Neuronal stem cell (in vitro differentiated cells): ENCODE measurements around the gene SHCBP1.

Source experiments
- DNase-seq: peaks from one replicate; pipeline ENCODE4 v3.0.0-alpha.2; 2013; ENCODE audit warnings: low spot score
- H2AFZ ChIP-seq: one replicate; pipeline ENCODE4 v1.6.1; 2013; ENCODE audit warnings: mild to moderate bottlenecking, low read length, inconsistent platforms
- H2AK5ac ChIP-seq: 2 replicates; pipeline ENCODE4 v1.6.1; 2013; ENCODE audit warnings: low read depth, mild to moderate bottlenecking, inconsistent platforms, low read length, moderate library complexity, mixed read lengths
- H2BK120ac ChIP-seq: 2 replicates; pipeline ENCODE4 v1.6.1; 2013; ENCODE audit warnings: low read depth, mild to moderate bottlenecking, inconsistent platforms, low read length, moderate library complexity, mixed read lengths
- H2BK12ac ChIP-seq: one replicate; pipeline ENCODE4 v1.6.1; 2013; ENCODE audit warnings: low read length, inconsistent platforms
- H2BK15ac ChIP-seq: 2 replicates; pipeline ENCODE4 v1.6.1; 2013; ENCODE audit warnings: mild to moderate bottlenecking, low read length, inconsistent platforms, mixed read lengths
- H2BK5ac ChIP-seq: one replicate; pipeline ENCODE4 v1.6.1; 2013; ENCODE audit warnings: inconsistent platforms, mild to moderate bottlenecking, low read length, moderate library complexity
- H3K14ac ChIP-seq: one replicate; pipeline ENCODE4 v1.6.1; 2013; ENCODE audit warnings: low read length, inconsistent platforms
- H3K18ac ChIP-seq: 2 replicates; pipeline ENCODE4 v1.6.1; 2013; ENCODE audit warnings: low read length, inconsistent platforms
- H3K23ac ChIP-seq: 2 replicates; pipeline ENCODE4 v1.6.1; 2013; ENCODE audit warnings: low read depth, mild to moderate bottlenecking, mixed read lengths, low read length, inconsistent platforms; ENCODE audit not compliant: poor library complexity
- H3K27ac ChIP-seq: replicated peaks from 3 replicates; pipeline ENCODE4 v1.5.1; 2013; ENCODE audit warnings: low read length, inconsistent platforms
- H3K27me3 ChIP-seq, 3 experiments: 2 replicates each; pipeline ENCODE4 v1.6.1; 2013; ENCODE audit warnings: low read length in 3 of 3, mild to moderate bottlenecking in 2 of 3, inconsistent platforms in 1 of 3, low read depth in 1 of 3, mixed read lengths in 1 of 3, moderate library complexity in 1 of 3; ENCODE audit not compliant: control insufficient read depth in 3 of 3, insufficient read depth in 3 of 3
- H3K36me3 ChIP-seq, 2 donors: replicated peaks in 1 of 2; 2 replicates each; pipeline ENCODE4 v1.6.1; 2013; ENCODE audit warnings: low read length in 2 of 2; ENCODE audit not compliant: control insufficient read depth in 2 of 2, insufficient read depth in 2 of 2
- H3K4ac ChIP-seq: 2 replicates; pipeline ENCODE4 v1.6.1; 2013; ENCODE audit warnings: inconsistent platforms, mild to moderate bottlenecking, low read length, moderate library complexity
- H3K4me1 ChIP-seq, 2 donors: 1 replicate in 1 of 2; 2 replicates in 1 of 2; pipeline ENCODE4 v1.6.1; 2013; ENCODE audit warnings: low read length in 2 of 2, low read depth in 1 of 2; ENCODE audit not compliant: control insufficient read depth in 2 of 2, insufficient read depth in 1 of 2
- H3K4me2 ChIP-seq: one replicate; pipeline ENCODE4 v1.6.1; 2013; ENCODE audit warnings: mild to moderate bottlenecking, low read length, inconsistent platforms; ENCODE audit not compliant: insufficient read depth, poor library complexity, severe bottlenecking
- H3K4me3 ChIP-seq, 2 donors: 2 replicates each; pipeline ENCODE4 v1.5.1; 2013; ENCODE audit warnings: low read length in 2 of 2, mild to moderate bottlenecking in 2 of 2, inconsistent platforms in 1 of 2, moderate library complexity in 1 of 2
- H3K79me1 ChIP-seq: one replicate; pipeline ENCODE4 v1.6.1; 2013; ENCODE audit warnings: low read depth, mild to moderate bottlenecking, inconsistent platforms, low read length, moderate library complexity
- H3K9ac ChIP-seq: one replicate; pipeline ENCODE4 v1.6.1; 2013; ENCODE audit warnings: mild to moderate bottlenecking, low read depth, low read length, inconsistent platforms; ENCODE audit not compliant: poor library complexity
- H3K9me3 ChIP-seq, 2 donors: replicated peaks in 1 of 2; 2 replicates each; pipeline versions ENCODE3 to v1.6.1; 2013; ENCODE audit warnings: low read length in 2 of 2, mild to moderate bottlenecking in 2 of 2, inconsistent platforms in 1 of 2, low read depth in 1 of 2, mixed read lengths in 1 of 2, moderate library complexity in 1 of 2; ENCODE audit not compliant: control insufficient read depth in 2 of 2, insufficient read depth in 1 of 2
- H4K8ac ChIP-seq: one replicate; pipeline ENCODE4 v1.6.1; 2013; ENCODE audit warnings: low read depth, mild to moderate bottlenecking, inconsistent platforms, low read length, moderate library complexity
- H4K91ac ChIP-seq: one replicate; pipeline ENCODE4 v1.6.1; 2013; ENCODE audit warnings: low read length, low read depth, mild to moderate bottlenecking, inconsistent platforms; ENCODE audit not compliant: poor library complexity
- WGBS, 2 donors: extraction: QIAGEN DNeasy Blood & Tissue Kit; methylation state at CpG; one replicate each; pipeline ENCODE4 v1.1.7; 2013; ENCODE audit warnings: missing lambda C conversion rate in 2 of 2, mixed read lengths in 1 of 2; ENCODE audit not compliant: insufficient read length in 2 of 2, insufficient replicate concordance in 1 of 2; ENCODE audit errors: extremely low coverage in 2 of 2; 5-methylcytosine and 5-hydroxymethylcytosine counted together

Gene SHCBP1

DNA sequence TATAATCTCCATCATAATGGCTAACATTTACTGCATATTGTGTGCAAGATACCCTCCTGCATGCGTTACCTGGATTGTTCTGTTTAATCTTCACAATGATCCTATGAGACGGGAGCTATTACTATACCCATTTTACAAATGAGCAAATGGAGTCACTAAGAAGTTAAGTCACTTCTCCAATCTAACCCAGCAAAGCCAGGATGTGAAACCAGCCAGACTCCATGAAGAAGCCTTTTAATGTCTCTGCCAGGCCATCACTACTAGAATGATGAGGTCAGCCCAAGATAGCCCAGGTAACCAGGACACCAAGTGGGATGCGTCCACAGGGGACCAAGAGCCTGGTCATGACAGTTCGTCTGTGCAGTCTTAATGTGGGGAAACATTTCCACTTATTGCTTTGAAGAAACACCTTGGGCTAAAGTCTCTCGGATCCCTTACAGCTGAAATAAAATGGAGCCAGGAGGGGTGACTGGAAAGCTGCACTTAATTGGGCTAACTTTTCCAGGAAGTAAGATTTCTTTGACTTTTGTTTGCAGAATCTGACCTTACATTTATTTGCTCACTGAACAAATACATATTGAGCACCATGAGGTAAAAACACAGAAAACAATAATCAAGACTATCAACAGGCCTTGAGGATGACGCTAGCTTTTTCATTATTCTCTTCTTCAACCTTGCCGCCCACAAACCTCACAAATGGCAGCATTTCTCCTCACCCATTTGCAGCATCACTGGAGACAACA is 926 bp upstream of the SHCBP1 start:
- H2AFZ ChIP-seq, result peak overlapping the region; percentile 45
- peaks cover 4 to 25% of the 10 kb centered on the region in 2 donors for H3K36me3 ChIP-seq
- no peak overlapping the region for H3K4me2 ChIP-seq
- no peak overlapping the region for H2BK5ac ChIP-seq
- H4K91ac ChIP-seq, result no peak overlapping the region
- no peak overlapping the region for H2BK120ac ChIP-seq
- no peak overlapping the region for H3K18ac ChIP-seq
- H3K23ac ChIP-seq, result no peak overlapping the region
- H3K4me1 ChIP-seq, result peaks cover 1 to 3% of the 10 kb centered on the region in 2 donors
- H3K79me1 ChIP-seq, result peaks cover 6% of the 10 kb centered on the region
- no peak overlapping the region for H2BK15ac ChIP-seq
- H4K8ac ChIP-seq, result no peak overlapping the region
- H3K27me3 ChIP-seq, result no peaks in the 10 kb centered on the region
- H3K9ac ChIP-seq, result no peak overlapping the region
- DNase-seq, result no peak
- WGBS, 2 donors, result no CpG with 5 or more reads among the region's 7 CpGs
- no peak overlapping the region for H2BK12ac ChIP-seq
- H3K27ac ChIP-seq, result no peak overlapping the region
- H2AK5ac ChIP-seq, result no peak overlapping the region
- H3K4me3 ChIP-seq, result no peak overlapping the region
- H3K9me3 ChIP-seq, result no peaks in the 10 kb centered on the region
- H3K4ac ChIP-seq, result no peak overlapping the region
- no peak overlapping the region for H3K14ac ChIP-seq

DNA sequence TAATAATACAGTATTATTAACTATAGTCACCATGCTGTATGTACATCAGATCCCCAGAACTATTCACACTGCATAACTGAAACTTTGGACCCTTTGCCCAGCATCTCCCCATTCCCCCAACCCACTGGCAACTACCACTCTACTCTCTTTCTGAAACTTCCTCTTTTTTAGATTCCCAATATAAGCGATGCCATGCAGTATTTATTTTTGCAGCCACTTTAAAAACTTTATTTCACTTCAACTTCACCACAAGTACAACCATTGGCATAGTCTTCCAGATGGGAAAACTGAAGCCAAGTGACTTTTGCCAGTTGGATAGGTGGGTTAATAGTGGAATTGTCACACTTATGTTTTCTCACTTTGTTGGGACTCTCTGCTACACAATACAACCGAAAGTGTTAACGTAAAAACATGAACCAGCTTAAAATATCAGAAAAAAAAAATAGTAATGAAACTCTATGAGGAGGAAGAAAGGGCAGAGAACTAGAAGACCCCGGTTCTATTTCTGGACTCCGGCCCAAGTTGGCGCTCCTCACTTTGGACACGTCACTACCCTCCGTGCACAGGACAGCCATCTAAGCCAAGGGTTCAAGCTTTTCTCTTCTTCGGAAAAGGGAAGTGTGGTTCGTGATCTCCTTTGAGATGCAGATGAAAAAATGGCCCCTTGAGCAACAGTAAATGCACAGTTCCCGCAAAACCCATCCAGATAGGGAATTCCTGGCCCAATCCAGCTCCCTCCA is 743 bp downstream of the SHCBP1 start:
- no peak overlapping the region for H3K14ac ChIP-seq
- peak overlapping the region; percentile 87 to 90 for H3K4me3 ChIP-seq
- H2BK120ac ChIP-seq, result no peak overlapping the region
- no peak overlapping the region for H2BK15ac ChIP-seq
- no peak overlapping the region for H3K23ac ChIP-seq
- DNase-seq, result no peak
- H2BK5ac ChIP-seq, result peak overlapping the region; percentile 56
- H3K4ac ChIP-seq, result no peak overlapping the region
- peaks cover 10 to 41% of the 10 kb centered on the region in 2 donors for H3K36me3 ChIP-seq
- no CpG with 5 or more reads among the region's 11 CpGs for WGBS, 2 donors
- no peaks in the 10 kb centered on the region for H3K27me3 ChIP-seq
- H3K4me2 ChIP-seq, result peak overlapping the region; percentile 69
- H3K4me1 ChIP-seq, result peaks cover 1 to 3% of the 10 kb centered on the region in 2 donors
- no peak overlapping the region for H4K8ac ChIP-seq
- no peak overlapping the region for H2BK12ac ChIP-seq
- H2AK5ac ChIP-seq, result no peak overlapping the region
- no peak overlapping the region for H4K91ac ChIP-seq
- H3K79me1 ChIP-seq, result peaks cover 6% of the 10 kb centered on the region
- no peaks in the 10 kb centered on the region for H3K9me3 ChIP-seq
- H3K9ac ChIP-seq, result peak overlapping the region; percentile 85
- peak overlapping the region; percentile 6 for H3K18ac ChIP-seq
- peak overlapping the region; percentile 95 for H2AFZ ChIP-seq
- no peak overlapping the region for H3K27ac ChIP-seq

DNA sequence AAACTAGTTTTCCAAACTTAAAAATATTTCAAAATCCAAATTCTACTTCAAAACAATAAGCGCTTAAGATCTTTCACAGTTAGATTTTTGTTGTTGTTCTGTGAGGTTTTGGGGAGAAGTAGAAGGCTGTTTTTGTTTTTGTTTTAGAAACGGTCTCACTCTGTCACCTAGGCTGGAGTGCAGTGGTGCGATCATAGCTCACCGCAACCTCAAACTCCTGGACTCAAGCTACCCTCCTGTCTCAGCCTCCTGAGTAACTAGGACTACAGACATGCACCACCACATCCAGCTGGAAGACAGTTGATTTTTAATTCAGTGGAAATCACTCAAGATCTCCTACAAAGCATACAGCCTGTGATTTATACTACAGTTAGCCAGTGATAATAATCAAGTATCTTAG is 2.7 kb downstream of the SHCBP1 start:
- no peaks in the 10 kb centered on the region for H3K9me3 ChIP-seq

DNA sequence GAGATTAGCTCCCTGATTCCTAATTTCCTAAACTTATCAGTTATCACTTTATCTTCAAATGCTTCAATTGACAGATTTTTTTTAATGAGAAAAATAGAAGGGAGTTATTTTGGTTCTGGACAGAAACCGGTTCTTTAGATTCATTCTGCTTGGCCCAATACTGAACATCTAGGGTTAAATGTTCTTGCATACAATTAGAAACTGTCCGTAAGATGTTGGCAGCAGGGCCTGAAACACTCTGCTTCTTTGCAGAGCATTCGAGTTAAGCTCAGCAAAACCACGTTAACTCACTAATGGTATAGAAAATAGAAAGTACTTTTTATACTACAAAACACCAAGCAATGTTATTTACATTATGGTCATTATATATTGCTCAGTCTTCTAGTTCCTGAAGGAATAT is 7.2 kb downstream of the SHCBP1 start:
- no peak overlapping the region for H3K18ac ChIP-seq
- H4K8ac ChIP-seq, result no peak overlapping the region
- no peak overlapping the region for H3K23ac ChIP-seq
- H3K9me3 ChIP-seq, result no peaks in the 10 kb centered on the region
- H3K79me1 ChIP-seq, result peaks cover 2% of the 10 kb centered on the region
- no peak overlapping the region for H3K14ac ChIP-seq
- no peaks in the 10 kb centered on the region for H3K27me3 ChIP-seq
- no peak overlapping the region for H2BK120ac ChIP-seq
- no peak overlapping the region for H3K27ac ChIP-seq
- no peaks in the 10 kb centered on the region for H3K4me1 ChIP-seq
- H3K4me2 ChIP-seq, result no peak overlapping the region
- H2BK12ac ChIP-seq, result no peak overlapping the region
- no peak overlapping the region for H2BK5ac ChIP-seq
- H2AFZ ChIP-seq, result no peak overlapping the region
- H3K4me3 ChIP-seq, result no peak overlapping the region
- peaks cover 21 to 96% of the 10 kb centered on the region in 2 donors for H3K36me3 ChIP-seq
- DNase-seq, result no peak
- no peak overlapping the region for H3K9ac ChIP-seq
- no peak overlapping the region for H3K4ac ChIP-seq
- no peak overlapping the region for H2AK5ac ChIP-seq
- no CpG with 5 or more reads among the region's 4 CpGs for WGBS, 2 donors
- H4K91ac ChIP-seq, result no peak overlapping the region
- H2BK15ac ChIP-seq, result no peak overlapping the region

More for the DNA sequence above, 2.7 kb downstream of the SHCBP1 start:
- Histone ChIP-seq H3K27me3 (no peaks in the 10 kb centered on the region), H3K79me1 (peaks cover 6% of the 10 kb centered on the region), H2BK12ac (no peak overlapping the region), H2AFZ (no peak overlapping the region), H2BK120ac (no peak overlapping the region), H3K18ac (no peak overlapping the region), H4K8ac (no peak overlapping the region), H3K4me2 (no peak overlapping the region), H3K4me3 (no peak overlapping the region), H3K4ac (no peak overlapping the region), H2BK15ac (no peak overlapping the region), H3K4me1 (peaks cover 1 to 3% of the 10 kb centered on the region in 2 donors), H3K9ac (no peak overlapping the region), H3K23ac (no peak overlapping the region), H3K36me3 (peaks cover 12 to 60% of the 10 kb centered on the region in 2 donors), H3K27ac (no peak overlapping the region), H3K14ac (no peak overlapping the region), H4K91ac (no peak overlapping the region), H2BK5ac (no peak overlapping the region), H2AK5ac (no peak overlapping the region)
- 100% methylated on average over 1 of the region's 4 CpGs; no CpG with 5 or more reads in 1 of the 2 donors for WGBS, 2 donors
- DNase-seq, result no peak
